HCT116 (cell line): ENCODE measurements around the gene OR6B2. TPM values are rescaled to one million over a fixed set of nuclear protein-coding genes. Genes with fewer than 3 reads are reported as not detected.
A peak's percentile ranks its signal among the peaks of the same experiment; 100 is the strongest.

Experiments
- ATAC-seq: fragments of 200-7000 bp; cut with Tn5 transposase; 2 replicates; pipeline ENCODE4 v1.9.1; 2020; ENCODE audit warnings: mild to moderate bottlenecking, moderate library complexity
- BruUV-seq: library from RNA; stranded (reverse); fragments of 400-500 nt; replicated peaks from 2 replicates; lab custom pipeline; 2021; lab: Mats Ljungman, UMichigan
- CTCF ChIA-PET: fragments of 300-600 bp; sonication (Branson Sonifier 250); formaldehyde crosslinking; loops from one replicate; lab custom pipeline; 2021; ENCODE audit warnings: antibody characterized with exemption; lab: Charles Lee
- POLR2A ChIA-PET: fragments of 300-600, 350-600 bp; sonication (Branson Sonifier 250); formaldehyde crosslinking; loops from one replicate; lab custom pipeline; 2021; ENCODE audit warnings: antibody characterized with exemption; lab: Charles Lee
- RAD21 ChIA-PET, 2 experiments: fragments of 300-600 bp; sonication (Branson Sonifier 250); formaldehyde crosslinking; loops; one replicate each; lab custom pipeline; 2023; ENCODE audit warnings: low total read pairs in 2 of 2; ENCODE audit not compliant: uncharacterized antibody in 2 of 2, unreplicated experiment in 2 of 2, low non-redundant PET in 1 of 2; lab: Charles Lee
- DNase-seq: peaks from one replicate; pipeline ENCODE4 v3.0.0-alpha.2; 2010; ENCODE audit warnings: low read depth, low spot score
- H2AFZ ChIP-seq: fragments of 200-600 bp; shearing (Covaris generic), sonication (generic); 2 replicates; pipeline ENCODE4 v1.6.1; 2017; ENCODE audit warnings: low read depth, mixed run types, mixed read lengths, antibody characterized with exemption, low read length; ENCODE audit not compliant: poor library complexity, severe bottlenecking
- H3K27ac ChIP-seq: 2 replicates; pipeline ENCODE4 v1.5.1; 2012; ENCODE audit warnings: low read depth, low read length
- H3K27me3 ChIP-seq: fragments of 200-600 bp; sonication (generic); 2 replicates; pipeline ENCODE4 v1.6.1; 2016; ENCODE audit warnings: mixed run types, low read length, mixed read lengths; ENCODE audit not compliant: insufficient read depth
- H3K36me3 ChIP-seq, 2 experiments: fragments of 200-500 bp in 1 of 2; fragments of 200-600 bp in 1 of 2; sonication (Bioruptor generic) in 1 of 2; sonication (generic) in 1 of 2; 2 replicates each; pipeline versions ENCODE4 v1.5.1 to v1.6.1; 2014 to 2016; ENCODE audit warnings: low read length in 2 of 2, inconsistent platforms in 1 of 2, mixed read lengths in 1 of 2, mixed run types in 1 of 2; ENCODE audit not compliant: insufficient read depth in 2 of 2, control insufficient read depth in 1 of 2
- H3K4me1 ChIP-seq, 2 experiments: fragments of 200-600 bp in 1 of 2; sonication (generic) in 1 of 2; 2 replicates each; pipeline versions ENCODE4 v1.5.1 to v1.6.1; 2012 to 2017; ENCODE audit warnings: low read length in 2 of 2, inconsistent platforms in 1 of 2, mild to moderate bottlenecking in 1 of 2, mixed read lengths in 1 of 2, mixed run types in 1 of 2, moderate library complexity in 1 of 2; ENCODE audit not compliant: insufficient read depth in 2 of 2, control insufficient read depth in 1 of 2
- H3K4me2 ChIP-seq: fragments of 200-600 bp; sonication (generic); 2 replicates; pipeline ENCODE4 v1.6.1; 2017; ENCODE audit warnings: mixed run types, low read length, mixed read lengths
- H3K4me3 ChIP-seq, 2 experiments: fragments of 200-600 bp in 1 of 2; sonication (generic) in 1 of 2; replicated peaks in 1 of 2; 2 replicates each; pipeline ENCODE4 v1.5.1; 2011 to 2016; ENCODE audit warnings: low read length in 2 of 2, control low read depth in 1 of 2, low read depth in 1 of 2, mild to moderate bottlenecking in 1 of 2, mixed read lengths in 1 of 2, mixed run types in 1 of 2
- H3K79me2 ChIP-seq: fragments of 200-600 bp; sonication (generic); 2 replicates; pipeline ENCODE4 v1.6.1; 2017; ENCODE audit warnings: mild to moderate bottlenecking, mixed run types, low read length, moderate library complexity, mixed read lengths; ENCODE audit not compliant: insufficient read depth
- H3K9ac ChIP-seq: fragments of 200-600 bp; sonication (generic); 2 replicates; pipeline ENCODE4 v1.6.1; 2016; ENCODE audit warnings: low read length, mixed read lengths
- H3K9me2 ChIP-seq: fragments of 200-600 bp; sonication (generic), shearing (Covaris generic); 2 replicates; pipeline ENCODE4 v1.6.1; 2017; ENCODE audit warnings: mixed run types, mild to moderate bottlenecking, moderate library complexity; ENCODE audit not compliant: insufficient read depth
- H3K9me3 ChIP-seq, 2 experiments: fragments of 200-500 bp in 1 of 2; fragments of 200-600 bp in 1 of 2; sonication (Bioruptor generic) in 1 of 2; sonication (generic) in 1 of 2; 2 replicates each; pipeline ENCODE4 v1.6.1; 2014 to 2017; ENCODE audit warnings: low read length in 2 of 2, mixed read lengths in 2 of 2, inconsistent platforms in 1 of 2, low read depth in 1 of 2, mild to moderate bottlenecking in 1 of 2, mixed run types in 1 of 2, moderate library complexity in 1 of 2; ENCODE audit not compliant: control insufficient read depth in 1 of 2, insufficient read depth in 1 of 2
- H4K20me1 ChIP-seq: fragments of 200-600 bp; sonication (generic), shearing (Covaris generic); 2 replicates; pipeline ENCODE4 v1.6.1; 2017; ENCODE audit warnings: mixed run types, mild to moderate bottlenecking, moderate library complexity; ENCODE audit not compliant: insufficient read depth
- CBX3 ChIP-seq: IDR thresholded peaks from 2 replicates; pipeline ENCODE4 v1.6.1; 2012; ENCODE audit warnings: low read depth
- POLR2AphosphoS5 ChIP-seq: IDR thresholded peaks from 2 replicates; pipeline ENCODE4 v1.6.1; 2011; ENCODE audit warnings: mild to moderate bottlenecking, low read depth, low read length, moderate library complexity
- SIN3A ChIP-seq: IDR thresholded peaks from 2 replicates; pipeline ENCODE4 v1.6.1; 2012; ENCODE audit warnings: low read depth
- ZFX ChIP-seq: fragments of 450-650 bp; IDR thresholded peaks from 2 replicates; pipeline ENCODE4 v1.6.1; 2017
- intact Hi-C: fragments of 100-400 bp; cut with micrococcal nuclease; formaldehyde crosslinking; loops from 2 replicates; pipeline ENCODE4 v1.10.0; 2022
- total RNA-seq: library from RNA; stranded (reverse); gene quantifications from one replicate; pipeline ENCODE4 v1.2.1, GENCODE V29; 2021; ENCODE audit not compliant: unreplicated experiment
- TF ChIP-seq, protein P1 (sequence below): IDR thresholded peaks from 2 replicates; pipeline ENCODE4 v1.6.1; 2012; ENCODE audit warnings: low read depth
- TF ChIP-seq, protein P2 (sequence below), 3 experiments: fragments of 200-600 bp in 1 of 3; sonication (generic) in 1 of 3; IDR thresholded peaks in 2 of 3; conservative IDR thresholded peaks in 1 of 3; 2 replicates each; pipeline ENCODE4 v1.5.1; 2012 to 2017; ENCODE audit warnings: low read depth in 2 of 3, low read length in 2 of 3, antibody characterized with exemption in 1 of 3, borderline replicate concordance in 1 of 3, control low read depth in 1 of 3, mild to moderate bottlenecking in 1 of 3, mixed read lengths in 1 of 3, mixed run types in 1 of 3, moderate library complexity in 1 of 3; ENCODE audit not compliant: insufficient read depth in 1 of 3

Gene OR6B2
- total RNA-seq, 1 experiment from 2014 or later: not detected

- Histone ChIP-seq H4K20me1 (no peaks in the 10 kb centered on the region), H3K36me3 (no peaks in the 10 kb centered on the region), H3K27ac (no peak overlapping the region), H3K9ac (no peak overlapping the region), H3K4me2 (peak overlapping the region; percentile 14; the same call in 1 of the 2 replicates), H3K9me3 (no peaks in the 10 kb centered on the region), H2AFZ (no peak overlapping the region), H3K4me1 (no peaks in the 10 kb centered on the region)
- CTCF ChIA-PET: no interaction called here
- TF ChIP-seq CBX3: no peak
- TF ChIP-seq SIN3A: no peak
- TF ChIP-seq POLR2AphosphoS5: no peak
- no peak for TF ChIP-seq ZFX
- TF ChIP-seq, protein P1, sequence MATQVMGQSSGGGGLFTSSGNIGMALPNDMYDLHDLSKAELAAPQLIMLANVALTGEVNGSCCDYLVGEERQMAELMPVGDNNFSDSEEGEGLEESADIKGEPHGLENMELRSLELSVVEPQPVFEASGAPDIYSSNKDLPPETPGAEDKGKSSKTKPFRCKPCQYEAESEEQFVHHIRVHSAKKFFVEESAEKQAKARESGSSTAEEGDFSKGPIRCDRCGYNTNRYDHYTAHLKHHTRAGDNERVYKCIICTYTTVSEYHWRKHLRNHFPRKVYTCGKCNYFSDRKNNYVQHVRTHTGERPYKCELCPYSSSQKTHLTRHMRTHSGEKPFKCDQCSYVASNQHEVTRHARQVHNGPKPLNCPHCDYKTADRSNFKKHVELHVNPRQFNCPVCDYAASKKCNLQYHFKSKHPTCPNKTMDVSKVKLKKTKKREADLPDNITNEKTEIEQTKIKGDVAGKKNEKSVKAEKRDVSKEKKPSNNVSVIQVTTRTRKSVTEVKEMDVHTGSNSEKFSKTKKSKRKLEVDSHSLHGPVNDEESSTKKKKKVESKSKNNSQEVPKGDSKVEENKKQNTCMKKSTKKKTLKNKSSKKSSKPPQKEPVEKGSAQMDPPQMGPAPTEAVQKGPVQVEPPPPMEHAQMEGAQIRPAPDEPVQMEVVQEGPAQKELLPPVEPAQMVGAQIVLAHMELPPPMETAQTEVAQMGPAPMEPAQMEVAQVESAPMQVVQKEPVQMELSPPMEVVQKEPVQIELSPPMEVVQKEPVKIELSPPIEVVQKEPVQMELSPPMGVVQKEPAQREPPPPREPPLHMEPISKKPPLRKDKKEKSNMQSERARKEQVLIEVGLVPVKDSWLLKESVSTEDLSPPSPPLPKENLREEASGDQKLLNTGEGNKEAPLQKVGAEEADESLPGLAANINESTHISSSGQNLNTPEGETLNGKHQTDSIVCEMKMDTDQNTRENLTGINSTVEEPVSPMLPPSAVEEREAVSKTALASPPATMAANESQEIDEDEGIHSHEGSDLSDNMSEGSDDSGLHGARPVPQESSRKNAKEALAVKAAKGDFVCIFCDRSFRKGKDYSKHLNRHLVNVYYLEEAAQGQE: no peak
- TF ChIP-seq, protein P2, sequence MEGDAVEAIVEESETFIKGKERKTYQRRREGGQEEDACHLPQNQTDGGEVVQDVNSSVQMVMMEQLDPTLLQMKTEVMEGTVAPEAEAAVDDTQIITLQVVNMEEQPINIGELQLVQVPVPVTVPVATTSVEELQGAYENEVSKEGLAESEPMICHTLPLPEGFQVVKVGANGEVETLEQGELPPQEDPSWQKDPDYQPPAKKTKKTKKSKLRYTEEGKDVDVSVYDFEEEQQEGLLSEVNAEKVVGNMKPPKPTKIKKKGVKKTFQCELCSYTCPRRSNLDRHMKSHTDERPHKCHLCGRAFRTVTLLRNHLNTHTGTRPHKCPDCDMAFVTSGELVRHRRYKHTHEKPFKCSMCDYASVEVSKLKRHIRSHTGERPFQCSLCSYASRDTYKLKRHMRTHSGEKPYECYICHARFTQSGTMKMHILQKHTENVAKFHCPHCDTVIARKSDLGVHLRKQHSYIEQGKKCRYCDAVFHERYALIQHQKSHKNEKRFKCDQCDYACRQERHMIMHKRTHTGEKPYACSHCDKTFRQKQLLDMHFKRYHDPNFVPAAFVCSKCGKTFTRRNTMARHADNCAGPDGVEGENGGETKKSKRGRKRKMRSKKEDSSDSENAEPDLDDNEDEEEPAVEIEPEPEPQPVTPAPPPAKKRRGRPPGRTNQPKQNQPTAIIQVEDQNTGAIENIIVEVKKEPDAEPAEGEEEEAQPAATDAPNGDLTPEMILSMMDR (IDR thresholded peaks at IDR 0.05 in 2 of 3, conservative IDR thresholded peaks at IDR 0.05 in 1 of 3; ENCODE audit: borderline replicate concordance in 1 of 3, insufficient read depth in 1 of 3, low read depth in 2 of 3, low read length in 2 of 3): no peak
- TF ChIP-seq, all 23 proteins: peak for 0
- intact Hi-C loops: no loop called here
- ChIA-PET RAD21 (no interaction called here), POLR2A (no interaction called here)
- ATAC-seq (peak; percentile 52), DNase-seq (no peak)
- Histone ChIP-seq H3K27me3 (peaks cover 61% of the 10 kb centered on the region), H3K4me3 (0 out of 4 replicates have a peak overlapping the region, but pooled peaks of 1 of the 2 experiments have one; percentile 8), H3K9me2 (no peaks in the 10 kb centered on the region), H3K79me2 (no peaks in the 10 kb centered on the region)
- BruUV-seq: no TSS peak
These were observed 25.1 kb upstream of the OR6B2 start for GRCh38 chr2:240055177-240055917.
